H9 (cell line): ENCODE results near the gene CAVIN2. TPM values are rescaled to one million over a fixed set of nuclear protein-coding genes. Genes with fewer than 3 reads are reported as not detected.

ENCODE experiments used
- DNase-seq: peaks from one replicate; pipeline ENCODE4 v3.0.0-alpha.2; 2017
- H2AFZ ChIP-seq: one replicate; pipeline ENCODE4 v1.6.1; 2013; ENCODE audit warnings: mild to moderate bottlenecking, low read length, control low read depth, moderate library complexity
- H2AK5ac ChIP-seq: 2 replicates; pipeline ENCODE4 v1.6.1; 2013; ENCODE audit warnings: low read length, control low read depth, mixed read lengths; ENCODE audit not compliant: insufficient read length
- H2BK120ac ChIP-seq: one replicate; pipeline ENCODE4 v1.6.1; 2013; ENCODE audit warnings: low read depth, mild to moderate bottlenecking, low read length, control low read depth, inconsistent platforms; ENCODE audit not compliant: poor library complexity, severe bottlenecking
- H2BK12ac ChIP-seq: 2 replicates; pipeline ENCODE4 v1.6.1; 2013; ENCODE audit warnings: low read length, control low read depth, mixed read lengths, low read depth; ENCODE audit not compliant: insufficient read length
- H2BK15ac ChIP-seq: 2 replicates; pipeline ENCODE4 v1.6.1; 2013; ENCODE audit warnings: low read depth, low read length, control low read depth
- H2BK20ac ChIP-seq: one replicate; pipeline ENCODE4 v1.6.1; 2013; ENCODE audit warnings: low read depth, mild to moderate bottlenecking, low read length, control low read depth, inconsistent platforms; ENCODE audit not compliant: poor library complexity, severe bottlenecking
- H2BK5ac ChIP-seq: 2 replicates; pipeline ENCODE4 v1.6.1; 2013; ENCODE audit warnings: low read length, control low read depth, mixed read lengths; ENCODE audit not compliant: insufficient read length
- H3K14ac ChIP-seq: 2 replicates; pipeline ENCODE4 v1.6.1; 2013; ENCODE audit warnings: low read length, control low read depth; ENCODE audit not compliant: insufficient read depth
- H3K18ac ChIP-seq: 2 replicates; pipeline ENCODE4 v1.6.1; 2013; ENCODE audit warnings: low read depth, mild to moderate bottlenecking, mixed read lengths, low read length, control low read depth; ENCODE audit not compliant: insufficient read length
- H3K23ac ChIP-seq: 2 replicates; pipeline ENCODE4 v1.6.1; 2013; ENCODE audit warnings: low read length, control low read depth, mixed read lengths, low read depth; ENCODE audit not compliant: insufficient read length
- H3K23me2 ChIP-seq: 2 replicates; pipeline ENCODE4 v1.6.1; 2013; ENCODE audit warnings: low read depth, mild to moderate bottlenecking, mixed read lengths, low read length, control low read depth; ENCODE audit not compliant: insufficient read length, poor library complexity, severe bottlenecking
- H3K27ac ChIP-seq: 2 replicates; pipeline ENCODE4 v1.5.1; 2013; ENCODE audit warnings: low read length, control low read depth, mixed read lengths, low read depth; ENCODE audit not compliant: insufficient read length
- H3K27me3 ChIP-seq: 2 replicates; pipeline ENCODE4 v1.6.1; 2013; ENCODE audit warnings: low read length, control low read depth, inconsistent platforms; ENCODE audit not compliant: insufficient read depth
- H3K4ac ChIP-seq: 2 replicates; pipeline ENCODE4 v1.6.1; 2013; ENCODE audit warnings: low read depth, mild to moderate bottlenecking, control low read depth, inconsistent platforms, low read length, moderate library complexity
- H3K4me1 ChIP-seq: 2 replicates; pipeline ENCODE4 v1.6.1; 2013; ENCODE audit warnings: low read length, control low read depth, inconsistent platforms; ENCODE audit not compliant: insufficient read depth
- H3K4me2 ChIP-seq: 2 replicates; pipeline ENCODE4 v1.6.1; 2013; ENCODE audit warnings: low read length, control low read depth, mixed read lengths; ENCODE audit not compliant: insufficient read length, insufficient read depth
- H3K56ac ChIP-seq: 2 replicates; pipeline ENCODE4 v1.6.1; 2013; ENCODE audit warnings: low read depth, mild to moderate bottlenecking, mixed read lengths, low read length, control low read depth; ENCODE audit not compliant: insufficient read length
- H3K79me1 ChIP-seq: 2 replicates; pipeline ENCODE4 v1.6.1; 2013; ENCODE audit warnings: low read depth, mild to moderate bottlenecking, moderate library complexity, low read length, control low read depth, inconsistent platforms; ENCODE audit not compliant: insufficient read depth, poor library complexity, severe bottlenecking
- H3K79me2 ChIP-seq: 2 replicates; pipeline ENCODE4 v1.6.1; 2013; ENCODE audit warnings: low read length, control low read depth, inconsistent platforms; ENCODE audit not compliant: insufficient read depth
- H3K9ac ChIP-seq: 2 replicates; pipeline ENCODE4 v1.6.1; 2013; ENCODE audit warnings: low read length, control low read depth, mixed read lengths; ENCODE audit not compliant: insufficient read length; ENCODE audit errors: extremely low read depth
- H3K9me3 ChIP-seq: one replicate; pipeline ENCODE4 v1.6.1; 2013; ENCODE audit warnings: low read depth, low read length, inconsistent platforms; ENCODE audit not compliant: control insufficient read depth
- H3T11ph ChIP-seq: one replicate; pipeline ENCODE4 v1.6.1; 2013; ENCODE audit warnings: mild to moderate bottlenecking, low read length, control low read depth, inconsistent platforms
- H4K20me1 ChIP-seq: one replicate; pipeline ENCODE4 v1.6.1; 2013; ENCODE audit not compliant: control insufficient read depth, insufficient read length, insufficient read depth
- H4K5ac ChIP-seq: 2 replicates; pipeline ENCODE4 v1.6.1; 2013; ENCODE audit warnings: low read depth, mild to moderate bottlenecking, mixed read lengths, low read length, control low read depth; ENCODE audit not compliant: insufficient read length
- H4K8ac ChIP-seq: replicated peaks from 2 replicates; pipeline ENCODE4 v1.6.1; 2013; ENCODE audit warnings: low read length, control low read depth, mixed read lengths, low read depth; ENCODE audit not compliant: insufficient read length
- H4K91ac ChIP-seq: 2 replicates; pipeline ENCODE4 v1.6.1; 2013; ENCODE audit warnings: low read depth, mild to moderate bottlenecking, moderate library complexity, mixed read lengths, low read length, control low read depth; ENCODE audit not compliant: insufficient read length
- H3K27ac Mint-ChIP-seq, 3 experiments: 2 replicates in 2 of 3; 3 replicates in 1 of 3; pipeline ENCODE4 v1.8.0; 2020 to 2021; ENCODE audit warnings: mixed read lengths in 3 of 3, mild to moderate bottlenecking in 1 of 3, moderate library complexity in 1 of 3
- H3K27me3 Mint-ChIP-seq: 2 replicates; pipeline ENCODE4 v1.8.0; 2021; ENCODE audit warnings: low read depth, mild to moderate bottlenecking, moderate library complexity, mixed read lengths
- H3K36me3 Mint-ChIP-seq, 3 experiments: 2 replicates in 2 of 3; 3 replicates in 1 of 3; pipeline ENCODE4 v1.8.0; 2020 to 2021; ENCODE audit warnings: low read depth in 3 of 3, mixed read lengths in 3 of 3; ENCODE audit not compliant: insufficient read depth in 1 of 3
- H3K4me1 Mint-ChIP-seq, 2 experiments: 2 replicates each; pipeline ENCODE4 v1.8.0; 2020; ENCODE audit warnings: mixed read lengths in 2 of 2
- H3K4me3 Mint-ChIP-seq, 2 experiments: 2 replicates in 1 of 2; 3 replicates in 1 of 2; pipeline ENCODE4 v1.8.0; 2020 to 2021; ENCODE audit warnings: mild to moderate bottlenecking in 2 of 2, mixed read lengths in 2 of 2, moderate library complexity in 1 of 2
- H3K9me3 Mint-ChIP-seq, 2 experiments: 2 replicates in 1 of 2; 3 replicates in 1 of 2; pipeline ENCODE4 v1.8.0; 2020; ENCODE audit warnings: mild to moderate bottlenecking in 2 of 2, mixed read lengths in 2 of 2, moderate library complexity in 1 of 2
- CTCF ChIP-seq: fragments of 200-600 bp; sonication (generic); conservative IDR thresholded peaks from 3 replicates; pipeline ENCODE4 v1.8.0; 2021; ENCODE audit warnings: antibody characterized with exemption, mild to moderate bottlenecking
- WGBS: extraction: QIAGEN DNeasy Blood & Tissue Kit; methylation state at CpG from one replicate; pipeline ENCODE4 v1.1.7; 2013; ENCODE audit warnings: missing lambda C conversion rate, low lambda C conversion rate, mixed read lengths; ENCODE audit not compliant: insufficient read length; ENCODE audit errors: extremely low coverage; 5-methylcytosine and 5-hydroxymethylcytosine counted together
- total RNA-seq: library from RNA; stranded (reverse); gene quantifications from 2 replicates; pipeline ENCODE4 v1.2.1, GENCODE V29; 2021

CAVIN2 gene
- total RNA-seq, 1 experiment from 2014 or later: not detected

GRCh38 chr2:191848771-191849767 lies 2.2 kb upstream of the CAVIN2 start:
- H2BK120ac ChIP-seq: no peak overlapping the region
- H3K79me2 ChIP-seq: no peaks in the 10 kb centered on the region
- no peak overlapping the region for H4K5ac ChIP-seq
- no peak overlapping the region for H3K27ac Mint-ChIP-seq
- no peak overlapping the region for H4K8ac ChIP-seq
- peak overlapping the region; percentile 82 for H2AFZ ChIP-seq
- peaks cover 42 to 43% of the 10 kb centered on the region in 2 experiments for H3K4me1 Mint-ChIP-seq
- no peak overlapping the region for H2BK20ac ChIP-seq
- no peak overlapping the region for H3K14ac ChIP-seq
- H3K4me1 ChIP-seq: peaks cover 4% of the 10 kb centered on the region; the same call in 1 of the 2 replicates
- H2BK12ac ChIP-seq: no peak overlapping the region
- H3K4me2 ChIP-seq: no peak overlapping the region
- H4K20me1 ChIP-seq: no peaks in the 10 kb centered on the region
- no peak overlapping the region for H3K4ac ChIP-seq
- no peaks in the 10 kb centered on the region for H3K9me3 Mint-ChIP-seq
- no peaks in the 10 kb centered on the region for H3K23me2 ChIP-seq
- H3K27me3 ChIP-seq: no peaks in the 10 kb centered on the region
- H3K18ac ChIP-seq: no peak overlapping the region
- no CpG with 5 or more reads among the region's 7 CpGs for WGBS
- no peaks in the 10 kb centered on the region for H3K9me3 ChIP-seq
- H3K9ac ChIP-seq: no peak overlapping the region
- H3K79me1 ChIP-seq: no peaks in the 10 kb centered on the region
- H4K91ac ChIP-seq: no peak overlapping the region
- DNase-seq: no peak
- no peaks in the 10 kb centered on the region; the same call in 1 of the 2 replicates for H3K27me3 Mint-ChIP-seq
- H2BK15ac ChIP-seq: no peak overlapping the region
- no peak overlapping the region for H3T11ph ChIP-seq
- no peak overlapping the region for H2AK5ac ChIP-seq
- no peak overlapping the region for H3K56ac ChIP-seq
- no peaks in the 10 kb centered on the region; a peak in 2 of 7 replicates for H3K36me3 Mint-ChIP-seq
- no peak for TF ChIP-seq CTCF
- H2BK5ac ChIP-seq: no peak overlapping the region
- no peak overlapping the region for H3K27ac ChIP-seq
- no peak overlapping the region for H3K4me3 Mint-ChIP-seq
- H3K23ac ChIP-seq: no peak overlapping the region
